Effector memory CD4-positive, alpha-beta T cell (primary cell): ENCODE measurements around the gene FBRS.
A peak's percentile ranks its signal among the peaks of the same experiment; 100 is the strongest.

Experiments used
- DNase-seq, 3 donors: peaks; one replicate each; pipeline ENCODE4 v3.0.0-alpha.2; 2020
- H3K27ac ChIP-seq: 2 replicates; pipeline ENCODE4 v1.7.0; 2013; ENCODE audit warnings: mild to moderate bottlenecking, low read length, moderate library complexity; ENCODE audit not compliant: insufficient read depth, poor library complexity, severe bottlenecking
- H3K27me3 ChIP-seq: replicated peaks from 2 replicates; pipeline ENCODE4 v1.7.0; 2013; ENCODE audit warnings: mild to moderate bottlenecking, low read length; ENCODE audit not compliant: insufficient read depth, control insufficient read depth, poor library complexity, severe bottlenecking
- H3K36me3 ChIP-seq: 2 replicates; pipeline ENCODE4 v1.7.0; 2013; ENCODE audit warnings: mild to moderate bottlenecking, low read length, moderate library complexity; ENCODE audit not compliant: control insufficient read depth, insufficient read depth
- H3K4me1 ChIP-seq: 2 replicates; pipeline ENCODE4 v1.7.0; 2013; ENCODE audit warnings: low read length, mild to moderate bottlenecking; ENCODE audit not compliant: control insufficient read depth, insufficient read depth, poor library complexity, severe bottlenecking
- H3K4me3 ChIP-seq: 2 replicates; pipeline ENCODE4 v1.7.0; 2013; ENCODE audit warnings: low read length, low read depth, mild to moderate bottlenecking; ENCODE audit not compliant: insufficient read depth, poor library complexity, severe bottlenecking
- H3K9me3 ChIP-seq: 2 replicates; pipeline ENCODE4 v1.7.0; 2013; ENCODE audit warnings: mild to moderate bottlenecking, low read length, moderate library complexity; ENCODE audit not compliant: control insufficient read depth

The FBRS gene

DNA sequence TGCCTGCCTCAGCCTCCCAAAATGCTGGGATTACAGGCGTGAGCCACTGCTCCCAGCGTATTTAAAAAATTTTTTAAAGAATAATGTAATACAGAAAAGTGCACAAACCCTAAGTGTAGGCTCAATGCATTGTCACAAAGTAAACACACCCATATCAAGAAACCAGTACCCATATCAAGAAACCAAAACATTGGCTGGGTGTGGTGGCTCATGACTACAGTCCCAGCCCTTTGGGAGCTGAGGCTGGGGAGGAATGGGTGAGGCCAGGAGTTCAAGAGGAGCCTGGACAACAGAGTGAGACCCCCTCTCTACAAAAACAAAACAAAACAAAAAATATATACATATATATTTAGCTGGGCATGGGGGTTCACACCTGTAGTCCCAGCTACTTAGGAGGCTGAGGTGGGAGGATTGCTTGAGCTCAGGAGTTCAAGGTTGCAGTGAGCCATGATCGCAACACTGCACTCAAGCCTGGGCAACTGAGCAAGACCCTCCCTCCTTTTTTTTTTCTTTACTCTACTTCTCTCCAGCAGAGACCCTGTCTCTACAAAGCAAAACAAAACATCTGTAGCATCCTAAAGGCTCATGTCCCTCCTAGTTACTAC lies 16.8 kb upstream of the FBRS start:
- no peaks in the 10 kb centered on the region for H3K9me3 ChIP-seq

DNA sequence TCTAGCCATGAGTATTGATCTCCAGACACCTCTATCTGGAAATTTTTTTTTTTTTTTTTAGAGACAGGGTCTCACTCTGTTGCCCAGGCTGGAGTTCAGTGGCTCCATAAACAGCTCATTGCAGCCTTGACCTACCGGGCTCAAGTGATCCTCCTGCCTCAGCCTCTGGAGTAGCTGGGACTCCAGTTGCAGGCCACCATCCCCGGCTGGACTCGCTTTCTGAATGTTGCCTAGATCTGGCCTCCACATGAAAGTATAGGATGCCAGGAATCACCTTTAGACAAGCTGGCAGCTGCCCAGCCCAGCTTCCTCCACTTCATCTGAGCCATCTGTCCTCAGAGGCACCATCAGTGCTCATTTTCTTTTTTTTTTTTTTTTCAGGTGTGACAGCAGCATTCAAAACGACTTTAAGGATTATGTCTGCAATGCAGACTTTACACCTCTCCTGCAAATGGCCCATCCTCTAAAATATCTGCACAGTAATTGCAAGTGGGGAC lies 13.8 kb upstream of the FBRS start:
- H3K4me1 ChIP-seq, result no peaks in the 10 kb centered on the region
- H3K9me3 ChIP-seq, result no peaks in the 10 kb centered on the region

More for the DNA sequence above, 16.8 kb upstream of the FBRS start:
- no peak for DNase-seq
- no peak overlapping the region for H3K27ac ChIP-seq
- no peaks in the 10 kb centered on the region for H3K4me1 ChIP-seq
- H3K4me3 ChIP-seq, result no peak overlapping the region
- H3K27me3 ChIP-seq, result no peaks in the 10 kb centered on the region
- no peaks in the 10 kb centered on the region for H3K36me3 ChIP-seq

DNA sequence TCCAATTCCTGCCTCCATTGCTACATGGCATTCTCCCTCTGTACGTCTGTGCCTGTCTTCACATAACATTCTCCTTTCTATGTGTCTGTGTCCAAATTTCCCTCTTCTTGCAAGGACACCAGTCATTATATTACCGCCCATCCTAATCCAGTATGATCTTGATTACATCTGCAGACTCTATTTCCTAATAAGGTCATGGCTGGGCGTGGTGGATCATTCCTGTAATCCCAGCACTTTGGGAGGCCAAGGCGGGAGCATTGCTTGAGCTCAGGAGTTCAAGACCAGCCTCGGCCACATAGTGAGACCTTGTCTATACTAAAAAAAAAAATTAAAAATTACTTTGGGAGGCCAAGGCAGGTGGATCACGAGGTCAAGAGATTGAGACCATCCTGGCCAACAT lies 12.5 kb upstream of the FBRS start:
- H3K27me3 ChIP-seq, result no peaks in the 10 kb centered on the region
- no peaks in the 10 kb centered on the region for H3K36me3 ChIP-seq
- no peaks in the 10 kb centered on the region for H3K9me3 ChIP-seq
- no peak overlapping the region for H3K27ac ChIP-seq
- DNase-seq, result no peak
- no peak overlapping the region for H3K4me3 ChIP-seq
- H3K4me1 ChIP-seq, result no peaks in the 10 kb centered on the region

More for the DNA sequence above, 13.8 kb upstream of the FBRS start:
- no peaks in the 10 kb centered on the region for H3K27me3 ChIP-seq
- DNase-seq, result no peak
- H3K27ac ChIP-seq, result no peak overlapping the region
- no peak overlapping the region for H3K4me3 ChIP-seq
- no peaks in the 10 kb centered on the region for H3K36me3 ChIP-seq

DNA sequence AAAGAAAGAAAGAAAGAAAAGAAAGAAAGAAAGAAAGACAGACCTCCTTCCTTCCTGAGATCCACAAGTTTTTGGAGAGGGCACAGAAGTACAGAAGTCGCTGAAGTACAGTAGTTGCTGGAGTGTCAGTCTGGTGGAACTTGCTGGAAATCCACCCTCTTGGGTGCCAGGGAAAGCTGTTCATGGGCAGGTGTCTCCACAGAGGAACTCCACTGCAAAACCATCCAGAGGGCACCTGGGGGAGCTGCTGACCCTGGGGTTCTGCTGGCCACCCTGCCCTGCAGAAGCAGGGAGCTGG lies 11.0 kb upstream of the FBRS start:
- peaks cover under 1% of the 10 kb centered on the region for H3K36me3 ChIP-seq
- no peak for DNase-seq

DNA sequence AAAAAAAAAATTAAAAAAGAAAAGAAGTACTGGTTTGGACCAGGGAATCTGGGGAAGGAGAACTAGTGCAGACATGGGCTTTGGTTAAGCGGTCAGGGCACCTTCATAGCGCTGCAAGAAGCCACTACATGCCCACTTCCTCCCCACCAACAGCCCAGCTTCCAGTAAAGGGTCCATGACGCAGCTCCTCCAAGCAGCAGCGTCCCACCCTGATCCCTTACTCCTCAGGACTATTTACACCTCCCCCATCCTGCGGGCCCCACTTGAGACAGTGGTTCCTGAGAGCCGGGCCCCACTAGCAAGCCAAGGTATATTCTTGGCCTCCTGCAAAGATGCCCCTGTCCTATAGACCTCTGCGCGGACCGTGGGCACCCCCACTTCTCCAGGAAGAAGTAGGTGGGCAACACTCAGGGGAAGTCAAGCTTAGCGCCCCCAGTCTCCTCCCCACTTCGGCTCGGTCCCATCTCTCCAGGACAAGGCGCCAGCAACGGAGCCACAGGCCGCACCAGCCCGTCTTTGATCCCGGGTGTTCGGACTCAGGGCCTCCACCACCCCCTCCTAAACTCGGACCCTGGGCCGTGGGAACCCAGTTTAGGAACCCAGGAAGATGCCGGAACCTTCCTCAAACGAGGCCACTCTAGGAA lies 8.4 kb upstream of the FBRS start:
- no peaks in the 10 kb centered on the region for H3K27me3 ChIP-seq
- peak overlapping the region; percentile 97 for H3K4me3 ChIP-seq
- peaks cover 24% of the 10 kb centered on the region for H3K36me3 ChIP-seq
- no peak for DNase-seq
- H3K9me3 ChIP-seq, result no peaks in the 10 kb centered on the region
- peak overlapping the region; percentile 91 for H3K27ac ChIP-seq
- H3K4me1 ChIP-seq, result peaks cover 9% of the 10 kb centered on the region

More for the DNA sequence above, 11.0 kb upstream of the FBRS start:
- Histone ChIP-seq H3K4me3 (no peak overlapping the region), H3K4me1 (peaks cover 6% of the 10 kb centered on the region), H3K27me3 (no peaks in the 10 kb centered on the region), H3K9me3 (no peaks in the 10 kb centered on the region), H3K27ac (no peak overlapping the region)

DNA sequence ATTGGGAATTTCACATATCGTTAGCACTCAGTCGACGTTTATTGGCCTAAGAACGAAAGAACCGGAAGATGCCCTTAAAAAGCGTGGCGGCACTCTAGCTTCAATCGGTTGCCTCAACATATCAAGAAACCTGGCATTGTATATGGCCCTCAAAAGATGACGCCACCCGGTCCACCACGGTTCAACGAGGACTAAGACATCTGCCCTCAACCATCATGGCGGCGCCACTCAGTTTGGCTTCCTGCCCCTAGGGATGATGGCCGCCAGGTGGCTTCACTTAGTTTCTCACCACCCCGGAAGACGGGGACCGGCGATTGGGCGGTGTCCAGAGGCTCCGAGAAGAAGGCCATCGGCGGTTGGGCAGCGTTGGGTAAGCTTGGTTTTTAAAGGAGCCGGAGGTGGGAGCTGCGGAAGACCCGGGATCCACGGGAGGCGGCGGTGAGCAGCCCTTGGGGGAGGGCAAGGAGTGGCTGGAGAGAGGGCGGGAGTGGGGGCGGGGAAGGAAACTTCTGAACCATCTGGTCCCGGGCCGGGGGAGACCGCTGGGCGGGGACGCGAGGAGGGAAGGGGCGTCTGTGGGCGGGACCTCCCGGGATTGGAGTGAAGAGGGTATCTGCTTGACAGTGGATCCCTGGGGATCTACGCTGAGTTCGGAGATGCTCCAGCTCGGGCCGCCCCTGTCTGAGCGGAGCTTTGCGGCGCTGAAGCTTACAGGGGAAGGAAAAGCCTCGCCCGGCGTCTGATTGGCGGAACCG lies 7.7 kb upstream of the FBRS start, which contains the start of gene PRR14:
PRR14 (plus strand) TSS at position 592 of the 755 bp plus-strand sequence. CDS start 686 bp downstream, outside the sequence.
- Histone ChIP-seq H3K4me1 (peaks cover 9% of the 10 kb centered on the region), H3K27ac (peak within 1 kb of the TSS; percentile 91), H3K27me3 (no peaks in the 10 kb centered on the region), H3K4me3 (peak within 1 kb of the TSS; percentile 97), H3K9me3 (no peaks in the 10 kb centered on the region), H3K36me3 (peaks cover 31% of the 10 kb centered on the region)
- DNase-seq, result peak; percentile 97 to 98 (median 98)

DNA sequence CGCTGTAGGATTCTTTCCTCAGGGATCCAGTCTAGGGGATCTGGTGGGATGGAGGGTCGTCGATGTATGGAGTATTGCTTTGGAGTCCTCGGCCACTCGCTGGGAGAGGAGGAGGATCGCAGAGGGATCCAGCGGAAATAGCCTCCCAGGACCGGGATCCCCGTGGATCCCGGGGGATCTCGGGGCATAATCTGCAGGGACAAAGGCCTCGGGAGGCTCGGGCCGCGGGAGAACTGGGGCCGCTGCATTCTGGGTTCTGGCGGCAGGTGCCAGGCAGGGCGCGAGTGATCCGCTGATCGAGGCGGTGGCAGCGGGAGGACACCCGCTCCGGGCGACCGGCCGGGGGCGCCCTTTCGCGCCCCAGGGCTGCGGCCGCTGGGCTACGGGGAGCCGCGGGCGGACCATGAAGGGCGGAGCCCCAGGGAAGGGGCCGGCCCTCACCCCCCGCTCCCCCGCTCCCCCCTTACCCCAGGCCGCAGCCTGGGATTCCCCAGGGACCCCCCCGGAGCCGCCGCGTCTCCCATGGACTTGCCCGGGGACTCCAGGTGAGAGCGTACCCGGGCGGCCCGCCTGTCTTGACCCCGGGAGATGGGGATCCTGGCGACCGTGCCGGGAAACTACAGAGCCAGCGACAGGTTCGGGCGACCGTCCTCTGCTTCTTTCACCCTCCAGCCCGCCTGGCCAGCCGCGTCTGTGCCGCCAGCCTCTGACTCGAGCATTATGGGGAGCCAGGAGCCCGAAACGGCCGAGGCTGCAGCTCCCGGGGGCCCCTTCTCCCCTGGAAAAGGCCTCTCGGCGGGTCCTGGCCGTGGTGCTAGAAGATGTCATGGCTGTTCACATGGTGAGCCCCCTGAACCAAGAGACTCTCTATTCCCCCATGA lies 6.9 kb upstream of the FBRS start:
- peak; percentile 72 to 82 (median 77) for DNase-seq
- H3K27me3 ChIP-seq, result no peaks in the 10 kb centered on the region
- peaks cover 39% of the 10 kb centered on the region for H3K36me3 ChIP-seq
- peak overlapping the region; percentile 97 for H3K4me3 ChIP-seq
- peak overlapping the region; percentile 91 for H3K27ac ChIP-seq
- peaks cover 9% of the 10 kb centered on the region for H3K4me1 ChIP-seq
- H3K9me3 ChIP-seq, result no peaks in the 10 kb centered on the region

DNA sequence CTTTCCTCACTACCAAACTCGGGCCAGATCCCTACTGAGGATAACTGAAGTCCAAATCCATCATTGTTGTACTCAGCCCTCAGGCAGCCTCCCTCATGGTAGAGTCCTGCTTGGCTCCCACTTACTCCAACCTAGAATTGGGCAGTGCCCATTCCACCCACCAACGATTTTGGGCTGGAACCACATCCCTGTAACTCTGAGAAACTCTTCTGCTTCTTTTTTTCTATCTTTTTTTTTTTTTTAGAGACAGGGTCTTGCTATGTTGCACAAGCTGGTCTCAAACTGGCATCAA lies 6.3 kb upstream of the FBRS start:
- no peak for DNase-seq
- Histone ChIP-seq H3K4me1 (peaks cover 10% of the 10 kb centered on the region), H3K27ac (peak overlapping the region; percentile 91), H3K9me3 (no peaks in the 10 kb centered on the region), H3K36me3 (peaks cover 41% of the 10 kb centered on the region), H3K4me3 (peak overlapping the region; percentile 97), H3K27me3 (no peaks in the 10 kb centered on the region)

DNA sequence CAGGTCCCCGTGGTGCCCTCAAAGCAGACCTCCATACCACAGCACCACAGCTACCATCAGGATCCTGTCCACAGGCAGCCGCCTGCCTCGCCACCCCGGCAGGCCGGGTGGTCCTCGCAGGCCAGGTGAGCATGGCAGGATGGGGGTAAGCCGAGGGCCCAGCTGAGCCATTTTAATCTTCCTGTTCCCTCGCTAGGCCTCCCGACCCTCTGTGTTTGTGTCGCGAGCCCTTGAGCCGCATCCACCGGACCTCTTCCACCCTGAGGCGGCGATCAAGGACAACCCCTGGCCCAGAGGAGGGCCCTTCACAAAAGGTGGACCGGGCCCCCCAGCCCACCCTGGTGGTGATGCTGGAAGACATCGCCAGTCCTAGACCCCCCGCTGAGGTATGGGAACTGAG lies 5.5 kb upstream of the FBRS start:
- Histone ChIP-seq H3K36me3 (peaks cover 41% of the 10 kb centered on the region), H3K9me3 (no peaks in the 10 kb centered on the region), H3K4me1 (peaks cover 17% of the 10 kb centered on the region), H3K4me3 (no peak overlapping the region), H3K27ac (peak overlapping the region; percentile 91), H3K27me3 (no peaks in the 10 kb centered on the region)
- DNase-seq, result no peak
